Measurements from ENCODE around the gene ETDA.
"Not testable (repeated sequence)": the region's sequence is repeated elsewhere in the genome, so short reads cannot be mapped to it uniquely, and the experiment has no call there.

The ETDA gene

DNA sequence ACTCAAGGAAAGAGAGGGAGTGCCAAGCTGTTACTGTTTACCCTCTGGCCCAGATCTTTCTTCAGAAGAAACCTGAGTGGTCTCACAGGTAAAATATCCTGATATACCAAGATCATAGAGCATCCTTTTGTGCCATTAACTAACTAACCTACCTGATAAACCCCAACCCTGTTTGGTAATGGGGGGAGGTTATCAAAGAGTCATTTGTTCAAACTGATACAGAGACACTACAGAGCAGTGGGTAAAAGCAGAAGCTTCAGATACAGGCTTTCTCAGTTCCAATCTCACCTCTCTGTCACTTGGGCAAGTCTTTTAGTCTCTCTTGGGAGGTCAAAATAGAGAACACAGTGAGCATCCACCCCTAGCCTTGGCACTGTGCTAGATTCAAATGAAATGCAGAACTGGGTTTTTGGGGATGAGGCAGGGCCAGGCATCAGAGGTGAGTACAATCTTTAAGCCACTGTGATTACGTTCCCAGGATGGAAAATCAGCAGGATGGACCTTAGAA lies at the start of gene ETDA:
Gene ETDA (plus strand): TSS at position 51 of the 508 bp plus-strand sequence. CDS start 1,216 bp downstream, outside the sequence.
- DNase-seq: not testable (repeated sequence)

GRCh38 chrX:135206427-135206826 lies 45.4 kb upstream of the ETDA start:
- not testable (repeated sequence) for DNase-seq

DNA sequence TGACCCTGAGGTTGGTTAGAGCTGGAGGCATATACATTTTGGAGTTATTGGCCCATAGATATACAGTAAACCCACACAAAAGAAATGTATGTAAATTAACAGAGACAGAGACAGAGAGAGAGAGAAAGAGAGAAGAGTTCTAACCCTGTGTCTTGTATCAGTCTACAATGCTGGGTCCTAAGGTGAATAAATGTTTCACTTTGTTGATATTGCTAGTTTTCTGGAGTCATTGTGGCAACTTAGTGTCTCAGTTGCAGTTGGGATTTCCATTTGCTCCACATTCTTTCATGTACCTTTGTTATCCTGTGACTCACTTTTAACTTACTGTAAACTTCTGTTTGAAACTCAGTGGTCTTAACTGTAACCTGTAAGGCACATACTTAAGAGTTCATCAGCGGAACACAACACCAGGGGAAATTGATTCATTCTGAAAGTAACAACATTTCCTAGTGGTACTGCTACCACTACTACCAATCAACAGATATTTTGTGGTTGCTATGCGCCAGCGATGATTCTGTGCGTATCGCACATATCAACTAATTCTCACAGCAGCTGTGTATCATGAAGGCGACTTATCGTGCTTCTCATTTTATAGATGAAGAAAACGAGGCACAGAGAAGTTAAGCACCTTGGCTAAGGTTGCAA lies 38.5 kb upstream of the ETDA start:
- no peak for DNase-seq

- DNase-seq: not testable (repeated sequence)
Measured at GRCh38 chrX:135245989-135246388, 5.9 kb upstream of the ETDA start.

DNA sequence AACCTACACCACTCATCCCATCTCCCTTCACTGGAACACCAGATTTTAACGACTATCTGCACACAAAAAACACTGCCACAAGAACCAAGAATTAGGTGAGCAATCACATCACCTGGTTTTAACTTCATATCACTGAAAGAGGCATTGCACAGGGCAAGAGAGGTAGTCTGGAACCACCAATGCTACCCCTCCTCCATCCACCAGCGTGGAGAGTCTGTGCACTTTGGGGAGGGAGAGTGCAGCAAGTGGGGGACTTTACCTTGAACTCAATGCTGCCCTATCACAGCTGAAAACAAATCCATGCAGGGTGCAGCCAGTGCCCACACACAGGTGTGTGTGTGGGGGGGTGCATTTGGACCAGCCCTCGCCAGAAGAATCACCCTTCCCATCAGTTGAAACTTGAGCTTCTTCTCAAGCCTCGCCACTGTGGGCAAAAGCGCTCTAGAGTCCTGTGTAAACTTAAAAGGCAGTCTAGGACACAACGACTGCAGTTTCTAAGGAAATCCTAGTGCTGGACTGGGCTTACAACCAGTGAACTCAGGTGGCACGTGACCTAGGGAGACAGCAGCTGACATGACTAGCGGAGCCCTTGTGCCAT lies 4.3 kb downstream of the ETDA start:
- not testable (repeated sequence) for DNase-seq

GRCh38 chrX:135256923-135257322 lies 5.1 kb downstream of the ETDA start:
- DNase-seq: no peak

- no peak for DNase-seq
Measured at GRCh38 chrX:135257469-135257868, 5.6 kb downstream of the ETDA start.

GRCh38 chrX:135260976-135261375 lies 9.1 kb downstream of the ETDA start:
- DNase-seq: not testable (repeated sequence)

GRCh38 chrX:135263376-135263775 lies 11.5 kb downstream of the ETDA start:
- DNase-seq: not testable (repeated sequence)

GRCh38 chrX:135264206-135264605 lies 12.3 kb downstream of the ETDA start:
- DNase-seq: no peak

- DNase-seq: no peak
Measured at GRCh38 chrX:135273162-135273561, 21.3 kb downstream of the ETDA start.

DNA sequence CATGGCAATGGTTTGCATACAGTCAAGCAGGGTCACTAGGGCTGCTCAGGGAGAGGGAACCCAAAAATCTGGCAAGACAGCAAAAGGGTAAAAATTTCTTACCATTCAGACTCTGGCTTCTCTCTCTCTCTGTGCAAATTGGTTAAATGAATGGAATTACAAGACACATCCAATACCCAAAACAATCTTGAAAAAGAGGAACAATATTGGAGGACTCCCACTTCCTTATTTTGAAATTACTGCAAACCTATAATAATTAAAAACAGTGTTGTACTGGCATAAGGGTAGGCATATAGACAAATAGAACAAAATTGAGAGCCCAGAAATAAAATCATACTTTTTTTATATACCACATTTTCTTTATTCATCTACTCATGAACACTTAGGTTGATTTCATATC lies 24.1 kb downstream of the ETDA start:
- DNase-seq: no peak

GRCh38 chrX:135287266-135287823 lies 35.5 kb downstream of the ETDA start:
- no peak for DNase-seq

GRCh38 chrX:135295238-135295943 lies 43.5 kb downstream of the ETDA start:
- peak; percentile 58 for DNase-seq

DNA sequence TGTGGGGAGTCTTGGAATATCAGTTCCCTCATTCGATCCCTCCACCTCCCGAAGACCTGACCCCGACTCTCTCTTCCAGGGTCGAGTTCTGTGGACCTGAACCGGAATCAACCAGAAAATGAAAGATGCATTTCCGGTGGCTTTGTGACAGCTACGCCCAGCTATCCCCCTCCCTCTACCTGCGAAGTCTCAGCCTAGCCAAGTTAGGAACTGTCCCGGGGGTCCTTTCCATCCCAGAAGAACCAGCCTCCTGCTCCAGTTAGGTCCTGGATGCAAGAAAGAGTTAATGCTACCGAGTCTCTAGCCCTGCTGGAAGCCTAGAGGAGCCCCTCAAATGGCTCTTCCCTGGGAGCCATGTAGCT lies 44.1 kb downstream of the ETDA start:
- DNase-seq: no peak

DNA sequence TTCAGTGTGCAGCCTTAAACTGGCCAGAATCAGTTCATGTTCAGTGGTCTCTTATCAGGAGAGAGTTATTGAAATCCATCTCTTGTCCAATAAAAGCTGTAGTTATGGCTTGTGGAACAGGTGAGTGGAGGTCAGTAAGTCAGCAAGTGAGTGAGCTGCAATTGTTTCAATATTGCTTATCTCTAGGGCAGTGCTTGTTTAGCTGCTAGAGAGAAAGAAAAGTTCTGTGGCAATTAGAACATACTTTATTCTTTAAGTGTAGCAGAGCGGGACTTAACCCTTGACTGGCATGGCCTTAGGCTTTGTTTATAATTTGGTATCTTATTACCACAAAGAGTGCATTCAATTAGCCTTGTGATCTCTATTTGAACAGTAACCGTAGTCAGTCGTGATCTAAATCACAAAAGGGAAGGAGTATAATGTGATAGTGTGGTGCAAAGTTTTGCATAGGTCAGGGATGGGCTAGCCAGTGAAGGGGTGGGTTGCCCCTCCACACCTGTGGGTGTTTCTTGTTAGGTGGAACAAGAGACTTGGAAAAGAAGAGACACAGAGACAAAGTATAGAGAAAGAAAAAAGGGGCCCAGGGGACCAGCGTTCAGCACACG lies 50.5 kb downstream of the ETDA start:
- no peak for DNase-seq
